ENCODE measurements around the gene IFNE.

- no peak for TF ChIP-seq CTCF (IDR thresholded peaks at IDR 0.05)
- no peak for TF ChIP-seq POLR2A (IDR thresholded peaks at IDR 0.05)
Measured at GRCh38 chr9:21528123-21528808, 46.2 kb upstream of the IFNE start.
